Limb (tissue), 2 donors: ENCODE data around the gene TNFRSF19.
"Not testable (repeated sequence)": the region's sequence is repeated elsewhere in the genome, so short reads cannot be mapped to it uniquely, and the experiment has no call there.

Experiments used
- DNase-seq, 2 donors: peaks; one replicate each; pipeline ENCODE4 v3.0.0-alpha.2; 2016; ENCODE audit errors: extremely low spot score in 2 of 2

The TNFRSF19 gene

DNA sequence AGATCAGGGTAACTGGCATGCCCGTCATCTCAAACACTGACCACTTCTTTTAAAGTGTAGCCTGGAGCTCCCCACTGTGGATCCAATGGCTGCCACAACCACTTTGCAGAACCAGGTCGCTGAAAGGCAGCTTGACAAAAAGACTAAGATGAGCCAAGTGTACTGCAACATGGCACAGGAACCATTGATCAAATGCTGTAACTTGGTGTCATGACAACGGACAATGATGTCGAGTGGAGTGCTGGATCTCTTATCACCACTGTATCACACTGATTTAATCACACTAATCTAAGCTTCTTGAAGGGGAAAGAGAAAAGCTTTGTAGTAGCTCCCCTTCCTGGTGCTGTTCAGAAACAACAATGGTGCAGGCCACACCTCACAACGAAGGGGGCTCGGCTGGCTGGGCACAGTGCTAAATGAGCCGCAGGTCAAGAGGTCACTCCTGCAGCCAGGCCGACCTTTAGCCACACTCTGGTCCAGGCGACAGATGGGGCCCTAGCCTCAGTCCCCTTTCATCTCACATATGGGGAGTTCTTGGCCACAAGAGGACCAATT lies 2.2 kb upstream of the TNFRSF19 start:
- no peak for DNase-seq

DNA sequence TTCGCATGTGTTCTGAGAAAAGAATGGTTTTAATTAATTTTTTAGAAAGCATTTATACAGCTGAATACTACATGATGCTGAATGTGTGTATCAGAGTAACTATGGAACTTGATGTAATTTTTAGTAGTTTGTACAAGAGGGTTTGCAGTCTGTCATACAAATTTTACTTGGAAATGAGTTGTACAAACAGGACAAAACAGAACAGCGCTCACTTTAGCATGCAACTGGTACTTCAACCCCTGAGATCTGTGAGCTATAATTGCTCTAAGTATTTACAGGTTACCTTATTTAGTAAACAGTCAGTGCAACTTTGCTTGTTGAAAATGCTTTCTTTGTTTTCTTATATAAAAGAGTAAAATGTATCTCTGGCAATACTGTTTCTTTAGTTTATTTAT lies 706 bp downstream of the TNFRSF19 start:
- DNase-seq, result peak in 1 of 2 donors; percentile 44

DNA sequence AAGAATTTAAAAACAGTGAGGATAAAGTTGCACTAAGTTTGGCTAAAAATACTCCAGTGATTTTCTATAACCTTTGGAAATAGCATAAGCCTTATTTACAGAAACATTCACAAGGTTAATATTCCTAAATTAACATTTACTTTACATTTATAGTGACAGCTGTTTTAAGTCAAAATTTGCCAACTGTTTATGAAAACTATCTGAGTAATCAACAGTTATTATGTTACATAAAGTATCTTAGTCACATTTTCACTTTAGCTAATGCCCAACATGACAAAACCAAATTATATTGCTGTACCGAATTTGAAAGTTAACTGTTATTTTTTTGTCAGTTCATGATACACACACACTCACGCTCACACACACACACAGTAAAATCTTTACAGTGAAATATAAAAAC lies 1.2 kb downstream of the TNFRSF19 start:
- DNase-seq, result no peak

DNA sequence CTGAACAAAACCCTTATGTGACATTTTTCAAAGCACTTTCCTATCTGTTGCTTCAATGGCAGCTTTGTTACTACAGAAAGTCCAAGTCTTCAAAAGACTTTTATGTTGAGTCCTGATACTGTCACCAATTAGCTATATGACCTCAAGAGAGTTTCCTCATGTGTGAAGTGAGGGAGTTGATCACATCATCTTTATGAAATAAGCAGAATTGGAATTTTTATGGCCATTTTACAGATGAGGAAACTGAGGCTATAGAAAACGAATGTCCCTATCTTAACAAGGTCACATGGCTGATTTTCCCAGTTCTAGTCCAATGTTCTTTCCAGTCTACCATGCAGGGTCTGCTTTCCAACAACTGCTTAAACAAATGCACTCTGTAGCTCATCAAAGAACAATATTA lies 2.6 kb downstream of the TNFRSF19 start:
- no peak for DNase-seq

DNA sequence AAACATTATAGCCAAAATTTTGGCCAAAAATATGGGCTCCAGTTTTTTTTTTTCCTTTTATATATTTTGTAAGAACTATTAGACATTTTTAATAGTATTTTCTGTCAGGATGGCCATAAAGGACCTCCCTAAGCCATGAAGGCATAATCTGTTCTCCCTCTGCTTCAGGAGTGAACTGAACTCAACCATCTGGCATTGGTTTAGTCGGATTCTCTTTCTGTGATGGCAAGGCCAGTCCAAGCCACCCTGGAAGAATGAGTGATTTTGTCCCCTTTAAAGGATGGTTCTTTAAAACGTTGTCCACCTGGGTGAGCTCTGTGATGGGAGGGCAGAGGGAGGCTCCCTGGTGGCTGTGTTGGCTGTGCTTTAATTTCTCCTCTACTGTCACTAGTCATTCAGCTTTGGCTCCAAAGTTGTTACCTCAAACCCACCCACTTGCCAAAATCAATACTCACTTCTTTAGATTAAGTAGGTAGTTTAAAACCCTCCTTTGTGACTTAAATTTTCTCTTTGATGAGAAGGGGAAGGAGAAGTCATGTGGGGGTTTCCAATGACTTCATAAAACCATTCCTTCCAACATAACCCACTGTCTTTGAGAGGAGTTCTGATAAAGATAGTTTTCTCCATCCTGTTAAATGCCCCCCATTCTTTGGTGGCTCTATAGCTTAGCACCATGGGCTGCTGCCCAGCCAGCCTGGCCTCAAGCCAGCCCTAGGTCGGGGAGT lies 4.4 kb downstream of the TNFRSF19 start:
- DNase-seq, result no peak

DNA sequence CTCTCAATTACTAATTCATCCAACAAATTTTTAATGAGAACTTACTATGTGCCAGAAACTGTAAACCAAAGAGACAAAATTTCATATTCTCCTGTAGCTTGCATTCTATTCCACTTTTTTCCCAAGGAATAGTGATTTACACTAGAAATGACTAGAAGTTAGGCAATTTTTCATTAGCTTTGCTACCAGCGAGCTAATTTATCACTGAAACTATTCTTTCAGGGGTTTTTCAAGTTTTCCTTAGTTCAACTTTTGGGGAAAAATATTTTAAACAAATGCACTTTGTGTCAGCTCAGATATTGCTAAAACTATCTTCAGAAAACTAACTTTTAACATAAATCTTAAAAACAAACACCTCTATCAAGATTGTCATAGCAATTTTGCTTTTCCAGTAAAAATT lies 5.4 kb downstream of the TNFRSF19 start:
- DNase-seq, result no peak

DNA sequence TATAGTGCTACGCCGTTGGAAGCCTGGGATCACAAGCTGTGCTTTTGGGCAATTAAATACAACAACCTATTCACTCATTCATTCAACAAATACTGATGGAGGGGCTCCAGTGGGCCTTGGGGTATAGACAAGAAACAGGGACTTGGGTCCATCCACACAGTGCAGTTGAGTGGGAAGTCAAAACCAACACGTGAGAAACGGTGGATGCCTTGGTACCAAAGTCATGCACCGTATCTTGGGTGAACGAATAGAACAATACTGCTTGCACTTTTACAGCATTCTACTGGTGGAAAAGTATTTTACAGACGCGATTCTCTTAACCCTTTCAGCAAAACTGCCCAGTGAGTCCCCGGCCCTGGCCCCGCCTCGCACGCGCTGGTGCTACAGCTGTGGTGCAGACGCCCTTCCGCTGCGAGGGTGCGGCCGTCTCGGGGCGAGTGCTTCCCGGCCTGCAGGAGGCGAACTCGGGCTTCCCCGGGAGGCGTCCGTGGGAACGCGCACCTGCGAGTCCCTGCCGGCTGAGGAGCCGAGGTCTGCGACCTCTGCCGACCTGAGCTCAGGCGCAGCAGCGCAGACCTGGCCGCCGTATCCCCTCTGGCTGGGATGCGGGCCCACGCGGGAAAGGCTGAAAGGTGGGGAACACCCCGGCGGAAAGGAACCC lies 8.3 kb downstream of the TNFRSF19 start:
- peak; percentile 38 to 82 for DNase-seq

DNA sequence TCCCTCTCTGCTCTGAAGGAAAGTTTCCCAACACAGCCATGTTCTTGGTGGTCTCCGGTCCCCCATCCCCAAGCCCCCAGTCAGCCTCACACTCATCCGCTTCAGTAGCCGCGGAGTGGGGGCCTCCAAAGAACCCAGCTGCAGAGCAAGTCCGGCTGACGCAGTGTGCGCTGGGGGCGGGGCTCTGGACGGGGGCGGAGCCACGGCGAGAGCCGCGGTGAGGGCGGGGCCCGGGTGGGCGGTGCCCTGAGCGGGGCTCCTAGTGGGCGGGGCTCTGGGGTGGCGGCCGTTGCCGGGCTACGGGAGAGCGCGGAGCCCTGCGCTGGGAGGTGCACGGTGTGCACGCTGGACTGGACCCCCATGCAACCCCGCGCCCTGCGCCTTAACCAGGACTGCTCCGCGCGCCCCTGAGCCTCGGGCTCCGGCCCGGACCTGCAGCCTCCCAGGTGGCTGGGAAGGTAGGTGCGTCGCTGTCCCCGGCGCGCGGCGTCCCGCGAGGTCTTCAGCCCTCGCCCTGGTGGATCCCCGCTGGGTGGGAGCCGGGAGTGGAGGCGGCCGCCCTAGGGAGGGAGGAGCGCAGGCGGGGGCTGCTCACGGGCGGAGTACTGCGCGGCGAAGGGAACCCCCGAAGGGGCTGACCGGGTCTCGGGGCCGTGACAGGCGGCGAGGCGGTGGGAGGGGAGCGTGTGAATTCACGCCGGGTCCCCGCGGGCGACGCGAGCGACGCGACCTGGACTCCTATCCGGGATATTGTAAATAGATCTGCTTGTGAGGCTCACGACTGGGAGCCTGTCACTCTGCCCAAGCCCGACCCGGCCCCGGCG lies 9.1 kb downstream of the TNFRSF19 start:
- DNase-seq, result peak; percentile 91 to 98

DNA sequence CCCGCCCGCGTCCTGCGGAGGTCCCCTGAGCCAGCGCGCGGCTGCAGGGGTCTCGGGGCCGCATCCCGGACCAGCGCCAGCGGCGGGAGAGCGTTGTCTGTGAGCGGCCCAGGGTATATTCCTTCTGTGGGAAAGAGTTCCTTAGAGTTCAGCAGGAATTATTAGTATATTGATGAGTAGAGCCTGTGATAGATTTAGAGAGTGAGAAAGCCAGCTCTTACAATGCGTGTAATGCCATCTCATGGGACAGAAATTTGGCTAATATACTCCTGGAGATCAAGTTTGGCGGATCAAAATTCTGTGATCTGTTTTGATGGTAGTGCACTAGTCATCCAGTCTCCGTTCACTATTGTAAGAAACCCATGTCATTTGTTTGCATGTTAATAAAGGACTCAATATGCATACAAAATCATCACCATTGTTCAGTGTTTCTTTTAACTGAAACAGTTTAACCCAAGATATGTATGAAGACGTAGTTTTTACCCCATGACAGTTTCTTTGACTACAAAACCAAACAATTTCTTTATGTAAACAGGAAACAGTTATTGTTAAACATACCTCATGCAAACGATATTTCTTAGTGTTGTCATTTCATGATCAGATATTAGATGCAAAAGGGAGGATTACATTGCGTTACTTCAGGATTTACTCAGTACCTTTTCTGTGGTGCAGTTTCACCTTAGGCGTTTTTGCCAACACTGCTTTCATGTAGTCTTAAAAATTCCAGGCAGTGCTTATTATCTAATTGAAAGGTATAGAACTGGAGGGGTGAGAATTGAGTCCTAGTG lies 9.9 kb downstream of the TNFRSF19 start:
- DNase-seq, result no peak

DNA sequence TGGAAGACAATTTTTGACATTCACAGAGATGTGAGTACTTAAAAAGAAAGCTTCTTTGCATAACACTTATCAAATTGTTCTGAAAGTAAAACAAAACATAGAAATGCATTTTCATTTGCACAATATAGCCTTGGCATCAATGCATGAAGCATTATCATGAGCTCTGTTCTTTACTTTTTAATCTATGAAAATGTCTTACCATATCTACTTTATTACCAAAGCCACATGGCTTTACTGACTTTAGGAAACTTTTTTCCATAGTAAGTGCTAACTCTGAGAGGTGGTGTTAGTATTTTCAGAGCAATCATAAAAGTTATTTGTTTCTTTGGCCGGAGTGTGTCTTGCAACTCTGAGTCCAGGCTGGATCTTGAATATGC lies 10.5 kb downstream of the TNFRSF19 start:
- DNase-seq, result no peak

DNA sequence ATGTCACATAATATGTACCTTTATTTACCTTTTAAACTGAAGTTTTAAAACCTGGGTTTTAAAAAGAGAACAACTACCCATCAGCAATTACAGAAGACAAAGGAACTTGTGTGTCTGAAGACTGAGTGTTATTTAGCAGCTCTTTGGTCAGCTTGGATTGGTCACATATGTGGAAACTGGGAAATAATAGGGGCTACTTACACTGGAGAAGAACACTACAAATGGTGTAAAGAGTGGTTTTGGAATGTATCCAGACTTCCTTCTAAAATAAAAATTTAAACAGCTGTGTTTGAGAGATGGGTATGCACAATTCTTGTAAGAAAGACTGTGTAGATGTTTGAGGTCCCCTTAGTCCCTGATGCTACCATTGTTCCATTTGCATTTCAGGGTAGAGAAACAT lies 13.3 kb downstream of the TNFRSF19 start:
- no peak for DNase-seq

DNA sequence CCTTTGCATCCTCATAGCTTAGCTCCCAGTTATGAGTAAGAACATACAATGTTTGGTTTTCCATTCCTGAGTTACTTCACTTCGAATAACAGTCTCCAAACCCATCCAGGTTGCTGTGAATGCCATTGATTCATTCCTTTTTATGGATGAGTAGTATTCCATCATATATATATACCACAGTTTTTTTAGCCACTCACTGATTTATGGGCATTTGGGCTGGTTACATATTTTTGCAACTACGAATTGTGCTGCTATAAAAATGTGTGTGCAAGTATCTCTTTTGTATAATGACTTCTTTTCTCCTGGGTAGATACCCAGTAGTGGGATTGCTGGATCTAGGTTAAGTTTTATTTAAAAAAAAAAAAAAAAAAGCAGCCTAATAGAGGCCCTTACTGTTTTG lies 14.1 kb downstream of the TNFRSF19 start:
- DNase-seq, result no peak

DNA sequence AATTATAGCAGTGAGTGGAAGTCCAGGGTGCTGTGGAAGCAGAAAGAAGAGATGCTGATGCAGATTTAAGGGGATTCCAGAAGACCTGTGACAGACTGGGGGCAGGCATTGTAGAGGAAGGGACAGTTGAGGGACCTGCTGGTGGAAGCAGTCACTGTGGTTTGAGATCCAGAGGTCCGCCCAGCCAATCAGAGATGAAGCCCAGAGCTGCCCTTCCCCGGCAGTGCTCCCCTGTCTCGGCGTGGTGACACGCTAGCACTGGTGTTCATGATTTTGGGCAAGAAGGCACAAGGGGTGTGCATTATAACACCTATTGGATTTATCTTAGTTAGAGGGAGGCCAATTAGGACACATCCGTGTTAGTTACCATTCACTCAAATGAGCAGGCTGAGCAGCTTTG lies 16.1 kb downstream of the TNFRSF19 start:
- DNase-seq, result no peak

DNA sequence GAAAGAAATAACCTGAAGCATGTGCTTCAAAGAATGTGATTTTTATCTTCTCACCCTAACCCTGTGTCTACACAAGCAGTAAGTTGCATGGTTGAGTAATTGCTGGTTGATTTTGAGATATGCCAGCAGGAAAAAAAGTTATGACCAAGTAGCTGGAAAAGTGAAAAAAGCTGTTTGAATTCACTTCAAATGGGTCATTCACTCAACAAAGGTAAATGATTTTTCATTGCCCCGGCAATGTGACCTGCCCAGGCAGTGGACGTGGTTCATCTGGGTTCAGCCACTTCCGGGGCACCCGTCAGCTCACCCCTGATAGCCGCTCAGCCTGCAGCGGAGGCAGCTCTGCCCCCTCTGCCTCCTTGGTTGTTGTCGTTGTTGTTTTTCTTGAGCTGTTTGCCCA lies 18.5 kb downstream of the TNFRSF19 start:
- no peak for DNase-seq

DNA sequence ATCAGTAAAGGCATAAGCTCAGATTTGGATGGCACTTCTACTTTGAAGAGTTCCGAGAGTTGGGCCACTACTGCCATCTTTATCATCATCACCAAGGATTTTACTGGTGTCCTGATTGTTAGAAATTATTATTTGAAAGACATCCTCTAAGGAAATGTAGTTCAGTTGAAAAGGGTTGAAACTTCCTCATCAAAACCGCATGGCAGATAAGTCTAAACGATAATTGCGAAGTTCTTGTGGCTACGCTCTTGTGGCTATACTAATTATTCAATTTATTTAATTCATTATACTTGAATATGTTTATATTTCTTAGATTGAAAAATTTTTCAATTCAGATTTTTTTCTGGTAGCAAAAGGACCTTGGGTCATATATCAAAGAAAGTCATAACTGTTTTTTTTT lies 22.4 kb downstream of the TNFRSF19 start:
- DNase-seq, result no peak

DNA sequence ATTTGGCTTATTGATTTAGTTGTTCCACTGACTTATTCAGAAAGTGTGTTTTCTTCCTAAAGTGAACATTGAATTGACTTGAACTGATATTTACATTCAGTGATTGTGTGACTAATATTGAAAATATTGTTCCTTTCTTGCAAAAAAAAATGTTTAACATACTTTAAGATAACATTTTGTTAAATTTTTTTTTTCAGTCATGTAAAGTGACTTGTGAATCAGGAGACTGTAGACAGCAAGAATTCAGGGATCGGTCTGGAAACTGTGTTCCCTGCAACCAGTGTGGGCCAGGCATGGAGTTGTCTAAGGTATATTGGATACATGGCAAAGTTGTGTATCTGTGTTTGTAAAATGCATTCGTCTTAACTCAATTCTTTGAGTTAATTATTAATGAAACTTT lies 22.9 kb downstream of the TNFRSF19 start:
- no peak for DNase-seq

DNA sequence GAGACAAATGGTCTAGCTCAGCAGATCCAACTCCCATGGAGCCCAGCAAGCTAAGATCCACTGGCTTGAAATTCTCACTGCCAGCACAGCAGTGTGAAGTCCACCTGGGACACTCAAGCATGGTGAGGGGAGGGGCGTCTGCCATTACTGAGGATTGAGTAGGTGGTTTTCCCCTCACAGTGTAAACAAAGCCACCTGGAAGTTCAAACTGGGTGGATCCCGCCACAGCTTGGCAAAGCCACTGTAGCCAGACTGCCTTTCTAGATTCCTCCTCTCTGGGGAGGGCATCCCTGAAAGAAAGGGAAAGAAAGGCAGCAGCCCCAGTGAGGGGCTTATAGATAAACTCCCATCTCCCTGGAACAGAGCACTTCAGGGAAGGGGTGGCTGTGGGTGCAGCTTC lies 24.1 kb downstream of the TNFRSF19 start:
- DNase-seq, result not testable (repeated sequence)

DNA sequence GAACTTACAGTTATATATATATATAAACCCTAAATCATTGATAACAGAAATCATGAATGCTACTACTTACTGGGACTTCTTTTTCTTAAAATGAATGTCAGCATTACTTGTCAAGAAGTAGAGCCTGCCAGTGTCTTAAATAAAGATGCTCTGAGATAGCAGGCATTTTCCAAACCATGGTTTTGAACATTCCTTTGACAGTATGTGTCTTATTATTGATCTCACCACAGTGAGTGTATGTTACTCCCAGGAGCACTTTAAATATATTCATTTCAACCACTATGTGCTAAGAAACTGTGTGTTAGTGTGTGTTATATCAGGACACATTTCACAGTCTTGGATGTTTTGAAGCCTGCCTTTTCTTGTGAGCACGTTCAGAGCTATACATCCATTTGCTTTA lies 28.2 kb downstream of the TNFRSF19 start:
- no peak for DNase-seq

DNA sequence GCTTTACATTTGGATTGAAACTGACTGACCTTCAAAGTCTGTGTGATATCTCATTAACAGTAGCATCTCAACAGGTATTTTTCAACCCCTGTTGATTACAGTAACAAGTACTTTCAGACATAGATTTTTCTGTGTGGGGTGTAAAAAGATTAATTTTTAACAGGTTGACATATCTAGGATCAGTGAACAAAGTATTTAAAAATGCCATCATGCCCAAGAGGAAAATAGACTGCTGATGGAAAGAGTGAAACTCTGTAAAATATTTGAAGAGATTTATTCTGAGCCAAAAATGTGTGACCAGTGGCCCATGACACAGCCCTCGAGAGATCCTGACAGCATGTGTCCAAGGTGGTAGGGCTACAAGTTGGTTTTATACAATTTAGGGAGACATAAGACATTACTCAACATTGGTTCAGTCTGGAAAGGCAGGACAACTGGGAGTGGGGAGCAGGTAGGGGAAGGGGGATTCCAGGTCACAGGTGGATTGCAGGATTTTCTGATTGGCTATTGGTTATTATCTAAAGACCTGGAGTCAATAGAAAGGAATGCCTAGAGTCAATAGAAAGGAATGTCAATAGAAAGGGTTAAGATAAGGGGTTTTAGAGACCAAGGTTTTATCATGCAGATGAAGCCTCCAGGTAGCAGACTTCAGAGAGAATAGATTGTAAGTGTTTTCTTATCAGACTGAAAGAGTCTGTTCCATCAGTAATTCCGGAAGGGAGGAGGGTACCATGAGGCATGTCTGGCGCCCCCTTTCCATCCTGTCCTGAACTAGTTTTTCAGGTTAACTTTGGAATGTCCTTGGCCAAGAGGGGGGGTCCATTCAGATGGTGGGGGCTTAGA lies 29.1 kb downstream of the TNFRSF19 start:
- DNase-seq, result no peak

DNA sequence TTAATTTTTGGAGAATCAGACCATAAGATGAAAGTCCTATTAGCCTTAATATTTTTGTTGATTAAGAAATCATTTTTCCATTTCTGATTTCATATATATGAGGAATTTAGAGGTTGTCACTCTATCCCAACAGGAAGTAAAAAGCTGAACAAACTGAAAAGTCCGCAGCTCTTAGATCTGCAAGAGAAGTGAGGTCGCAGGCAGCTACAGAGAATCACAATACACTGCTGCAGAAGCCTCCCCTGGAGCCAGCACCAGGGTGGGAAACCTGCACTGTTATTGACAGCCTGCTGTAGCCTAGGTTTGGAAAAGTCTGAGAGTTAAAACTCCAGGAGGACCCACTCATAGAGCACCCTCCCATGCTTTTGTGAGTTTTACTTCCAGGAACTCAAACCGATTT lies 29.9 kb downstream of the TNFRSF19 start:
- no peak for DNase-seq

DNA sequence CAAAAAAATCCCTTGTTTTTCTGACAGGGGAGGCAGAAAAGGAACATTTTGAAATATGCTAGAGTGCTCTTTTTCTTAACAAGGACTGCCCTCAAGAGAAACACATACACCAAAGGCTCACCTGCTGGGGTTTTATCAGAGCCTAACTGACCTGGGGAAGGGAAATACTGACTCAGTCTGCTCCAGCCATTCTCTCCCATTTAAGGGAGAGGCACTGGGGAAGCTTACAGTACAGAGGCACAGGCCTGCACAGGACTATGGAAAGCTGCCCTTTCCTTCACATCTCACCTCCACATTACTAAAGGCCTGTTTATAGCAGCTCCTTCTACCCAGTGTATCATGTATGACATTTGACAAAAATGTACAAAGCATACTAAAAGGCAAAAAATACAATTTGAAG lies 30.3 kb downstream of the TNFRSF19 start:
- no peak for DNase-seq
